WTC11 (cell line): Measurements from ENCODE around the gene MARCHF7. TPM values are rescaled to one million over a fixed set of nuclear protein-coding genes. Genes with fewer than 3 reads are reported as not detected.
A peak's percentile ranks its signal among the peaks of the same experiment; 100 is the strongest.
"Not testable (repeated sequence)": the region's sequence is repeated elsewhere in the genome, so short reads cannot be mapped to it uniquely, and the experiment has no call there.

Source experiments
- ATAC-seq: fragments of 200-7000 bp; cut with Tn5 transposase; 2 replicates; pipeline ENCODE4 v1.10.0; 2021; ENCODE audit warnings: mild to moderate bottlenecking, moderate library complexity
- CTCF ChIA-PET: fragments of 300-600 bp; sonication (Branson Sonifier 250); formaldehyde crosslinking; loops from one replicate; lab custom pipeline; 2021; ENCODE audit warnings: antibody characterized with exemption; lab: Charles Lee
- POLR2A ChIA-PET: fragments of 350-600 bp; sonication (Branson Sonifier 250); formaldehyde crosslinking; loops from one replicate; lab custom pipeline; 2021; ENCODE audit warnings: antibody characterized with exemption; lab: Charles Lee
- DNase-seq: peaks from one replicate; pipeline ENCODE4 v3.0.0; 2021; ENCODE audit warnings: low spot score
- H3K27ac Mint-ChIP-seq: 2 replicates; pipeline ENCODE4 v1.8.0; 2021; ENCODE audit warnings: mixed read lengths
- H3K27me3 Mint-ChIP-seq: 2 replicates; pipeline ENCODE4 v1.8.0; 2021; ENCODE audit warnings: low read depth, mild to moderate bottlenecking, moderate library complexity, mixed read lengths
- H3K36me3 Mint-ChIP-seq: 2 replicates; pipeline ENCODE4 v1.8.0; 2021; ENCODE audit warnings: mixed read lengths
- H3K4me1 Mint-ChIP-seq: 2 replicates; pipeline ENCODE4 v1.8.0; 2022; ENCODE audit warnings: mixed read lengths
- H3K4me3 Mint-ChIP-seq: 2 replicates; pipeline ENCODE4 v1.8.0; 2021; ENCODE audit warnings: mild to moderate bottlenecking, moderate library complexity, mixed read lengths
- H3K9me3 Mint-ChIP-seq: 2 replicates; pipeline ENCODE4 v1.8.0; 2021; ENCODE audit warnings: mixed read lengths
- CREM ChIP-seq: sonication (generic); formaldehyde crosslinking; IDR thresholded peaks from 2 replicates; pipeline ENCODE4 v1.8.1; 2022; ENCODE audit warnings: mild to moderate bottlenecking, missing genetic modification reagents, moderate library complexity
- FOXK1 ChIP-seq: sonication (generic); formaldehyde crosslinking; IDR thresholded peaks from 2 replicates; pipeline ENCODE4 v1.8.0; 2022; ENCODE audit warnings: mild to moderate bottlenecking, moderate library complexity, missing genetic modification reagents
- GRHL2 ChIP-seq: fragments of 250-450 bp; sonication (Bioruptor Pico); IDR thresholded peaks from 2 replicates; pipeline ENCODE4 v1.8.0; 2022; ENCODE audit warnings: mild to moderate bottlenecking, moderate library complexity; ENCODE audit not compliant: insufficient replicate concordance, severe bottlenecking
- HMGA2 ChIP-seq: fragments of 250-450 bp; sonication (Bioruptor Pico); IDR thresholded peaks from 2 replicates; pipeline ENCODE4 v1.4.0; 2021; ENCODE audit warnings: mild to moderate bottlenecking, moderate library complexity
- NFATC4 ChIP-seq: fragments of 250-450 bp; sonication (Bioruptor Pico); IDR thresholded peaks from 2 replicates; pipeline ENCODE4 v1.9.0; 2021; ENCODE audit warnings: mild to moderate bottlenecking
- PRRX2 ChIP-seq: fragments of 250-450 bp; sonication (Bioruptor Pico); IDR thresholded peaks from 2 replicates; pipeline ENCODE4 v1.8.0; 2021; ENCODE audit warnings: mild to moderate bottlenecking
- ZBTB21 ChIP-seq: sonication (generic); formaldehyde crosslinking; IDR thresholded peaks from 2 replicates; pipeline ENCODE4 v1.8.1; 2023; ENCODE audit warnings: mild to moderate bottlenecking, missing genetic modification reagents, borderline replicate concordance
- ZNF121 ChIP-seq: sonication (generic); formaldehyde crosslinking; IDR thresholded peaks from 2 replicates; pipeline ENCODE4 v1.8.0; 2023; ENCODE audit warnings: missing genetic modification reagents
- ZNF396 ChIP-seq: fragments of 250-450 bp; sonication (Bioruptor Pico); IDR thresholded peaks from 2 replicates; pipeline ENCODE4 v1.8.0; 2021; ENCODE audit warnings: mild to moderate bottlenecking, moderate library complexity, borderline replicate concordance
- total RNA-seq: library from RNA; stranded (reverse); gene quantifications from 3 replicates; pipeline ENCODE4 v1.2.3, GENCODE V29; 2021
- TF ChIP-seq, protein P1 (sequence below): sonication (generic); formaldehyde crosslinking; IDR thresholded peaks from 2 replicates; pipeline ENCODE4 v1.8.1; 2023; ENCODE audit warnings: mild to moderate bottlenecking, missing genetic modification reagents, borderline replicate concordance
- TF ChIP-seq, protein P2 (sequence below): sonication (generic); formaldehyde crosslinking; IDR thresholded peaks from 2 replicates; pipeline ENCODE4 v1.8.0; 2023; ENCODE audit warnings: mild to moderate bottlenecking, missing genetic modification reagents
- TF ChIP-seq, protein P3 (sequence below): sonication (generic); formaldehyde crosslinking; IDR thresholded peaks from 2 replicates; pipeline ENCODE4 v1.8.1; 2022; ENCODE audit warnings: mild to moderate bottlenecking, missing genetic modification reagents, moderate library complexity, borderline replicate concordance
- TF ChIP-seq, protein P4 (sequence below): sonication (generic); formaldehyde crosslinking; IDR thresholded peaks from 2 replicates; pipeline ENCODE4 v1.8.1; 2023; ENCODE audit warnings: mild to moderate bottlenecking, missing genetic modification reagents, moderate library complexity
- TF ChIP-seq, protein P5 (sequence below): sonication (generic); formaldehyde crosslinking; IDR thresholded peaks from 2 replicates; pipeline ENCODE4 v1.8.0; 2023; ENCODE audit warnings: missing genetic modification reagents
- TF ChIP-seq, protein P6 (sequence below): fragments of 250-450 bp; sonication (Bioruptor Pico); IDR thresholded peaks from 2 replicates; pipeline ENCODE4 v2.1.2; 2022; ENCODE audit warnings: mild to moderate bottlenecking, moderate library complexity
- TF ChIP-seq, protein P7 (sequence below): sonication (generic); formaldehyde crosslinking; IDR thresholded peaks from 2 replicates; pipeline ENCODE4 v1.8.1; 2022; ENCODE audit warnings: low read depth, mild to moderate bottlenecking, moderate library complexity, missing genetic modification reagents, borderline replicate concordance

MARCHF7 gene
- total RNA-seq, 1 experiment from 2014 or later = 84.0 TPM

DNA sequence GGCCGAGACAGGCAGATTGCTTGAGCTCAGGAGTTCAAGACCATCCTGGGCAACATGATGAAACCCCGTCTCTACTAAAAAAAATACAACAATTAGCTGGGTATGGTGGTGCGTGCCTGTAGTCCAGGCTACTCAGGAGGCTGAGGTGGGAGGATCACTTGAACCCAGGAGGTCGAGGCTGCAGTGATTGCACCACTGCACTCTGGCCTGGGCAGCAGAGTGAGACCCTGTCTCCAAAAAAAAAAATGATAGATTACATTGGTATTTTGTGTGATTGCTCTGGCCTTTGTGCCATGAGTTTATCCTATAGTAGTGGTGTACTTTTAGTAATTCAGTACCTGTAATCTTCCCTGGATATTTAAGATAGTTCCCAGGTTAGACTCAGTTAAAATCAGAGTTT, 4.1 kb downstream of the MARCHF7 start:
- TF ChIP-seq ZNF121 (CRISPR knock-in tag) = peak; percentile 86
- DNase-seq, H3K4me3 Mint-ChIP-seq, ATAC-seq, H3K27me3 Mint-ChIP-seq, H3K9me3 Mint-ChIP-seq, POLR2A ChIA-PET: not testable (repeated sequence)
- H3K27ac Mint-ChIP-seq = peak overlapping the region; percentile 41; the same call in 1 of the 2 replicates
- H3K36me3 Mint-ChIP-seq = peaks cover 33% of the 10 kb centered on the region
- peaks cover 53% of the 10 kb centered on the region for H3K4me1 Mint-ChIP-seq
- CTCF ChIA-PET = interaction anchor here (1.8 kb wide), 1 partner anchor 39 kb away, joined by 5 read pairs; no protein-coding TSS in a partner anchor

DNA sequence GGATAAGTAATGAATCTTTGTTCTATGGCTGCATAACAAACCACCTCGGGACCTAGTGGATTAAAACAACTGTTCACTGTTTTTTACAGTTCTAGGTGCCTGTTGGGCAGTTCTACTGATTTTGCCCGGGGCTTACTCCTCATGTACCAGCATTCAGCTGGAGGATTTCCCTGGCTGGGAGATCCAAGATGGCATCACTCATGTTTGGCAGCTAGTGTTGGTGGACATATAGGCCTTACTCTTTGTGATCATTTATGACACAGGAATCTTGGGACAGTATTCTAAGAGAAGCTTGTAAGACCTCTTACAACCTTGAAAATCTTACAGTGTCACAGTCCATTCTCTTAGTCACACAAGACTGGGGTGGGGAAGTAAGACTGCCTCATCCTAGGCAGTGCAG, 4.6 kb downstream of the MARCHF7 start:
- Mint-ChIP-seq H3K27me3 (no peaks in the 10 kb centered on the region), H3K4me1 (peaks cover 54% of the 10 kb centered on the region), H3K4me3 (no peak overlapping the region), H3K9me3 (no peaks in the 10 kb centered on the region), H3K27ac (peak overlapping the region; percentile 41; the same call in 1 of the 2 replicates)
- ATAC-seq (no peak), DNase-seq (no peak)
- CTCF ChIA-PET = no interaction called here
- TF ChIP-seq CREM (CRISPR knock-in tag) (no peak), HMGA2 (CRISPR knock-in tag) (no peak), GRHL2 (CRISPR knock-in tag) (no peak), PRRX2 (CRISPR knock-in tag) (no peak), ZBTB21 (CRISPR knock-in tag) (no peak), ZNF396 (CRISPR knock-in tag) (no peak), NFATC4 (no peak), FOXK1 (no peak)
- TF ChIP-seq, protein P1, sequence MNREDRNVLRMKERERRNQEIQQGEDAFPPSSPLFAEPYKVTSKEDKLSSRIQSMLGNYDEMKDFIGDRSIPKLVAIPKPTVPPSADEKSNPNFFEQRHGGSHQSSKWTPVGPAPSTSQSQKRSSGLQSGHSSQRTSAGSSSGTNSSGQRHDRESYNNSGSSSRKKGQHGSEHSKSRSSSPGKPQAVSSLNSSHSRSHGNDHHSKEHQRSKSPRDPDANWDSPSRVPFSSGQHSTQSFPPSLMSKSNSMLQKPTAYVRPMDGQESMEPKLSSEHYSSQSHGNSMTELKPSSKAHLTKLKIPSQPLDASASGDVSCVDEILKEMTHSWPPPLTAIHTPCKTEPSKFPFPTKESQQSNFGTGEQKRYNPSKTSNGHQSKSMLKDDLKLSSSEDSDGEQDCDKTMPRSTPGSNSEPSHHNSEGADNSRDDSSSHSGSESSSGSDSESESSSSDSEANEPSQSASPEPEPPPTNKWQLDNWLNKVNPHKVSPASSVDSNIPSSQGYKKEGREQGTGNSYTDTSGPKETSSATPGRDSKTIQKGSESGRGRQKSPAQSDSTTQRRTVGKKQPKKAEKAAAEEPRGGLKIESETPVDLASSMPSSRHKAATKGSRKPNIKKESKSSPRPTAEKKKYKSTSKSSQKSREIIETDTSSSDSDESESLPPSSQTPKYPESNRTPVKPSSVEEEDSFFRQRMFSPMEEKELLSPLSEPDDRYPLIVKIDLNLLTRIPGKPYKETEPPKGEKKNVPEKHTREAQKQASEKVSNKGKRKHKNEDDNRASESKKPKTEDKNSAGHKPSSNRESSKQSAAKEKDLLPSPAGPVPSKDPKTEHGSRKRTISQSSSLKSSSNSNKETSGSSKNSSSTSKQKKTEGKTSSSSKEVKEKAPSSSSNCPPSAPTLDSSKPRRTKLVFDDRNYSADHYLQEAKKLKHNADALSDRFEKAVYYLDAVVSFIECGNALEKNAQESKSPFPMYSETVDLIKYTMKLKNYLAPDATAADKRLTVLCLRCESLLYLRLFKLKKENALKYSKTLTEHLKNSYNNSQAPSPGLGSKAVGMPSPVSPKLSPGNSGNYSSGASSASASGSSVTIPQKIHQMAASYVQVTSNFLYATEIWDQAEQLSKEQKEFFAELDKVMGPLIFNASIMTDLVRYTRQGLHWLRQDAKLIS (CRISPR knock-in tag) = no peak
- TF ChIP-seq, protein P2, sequence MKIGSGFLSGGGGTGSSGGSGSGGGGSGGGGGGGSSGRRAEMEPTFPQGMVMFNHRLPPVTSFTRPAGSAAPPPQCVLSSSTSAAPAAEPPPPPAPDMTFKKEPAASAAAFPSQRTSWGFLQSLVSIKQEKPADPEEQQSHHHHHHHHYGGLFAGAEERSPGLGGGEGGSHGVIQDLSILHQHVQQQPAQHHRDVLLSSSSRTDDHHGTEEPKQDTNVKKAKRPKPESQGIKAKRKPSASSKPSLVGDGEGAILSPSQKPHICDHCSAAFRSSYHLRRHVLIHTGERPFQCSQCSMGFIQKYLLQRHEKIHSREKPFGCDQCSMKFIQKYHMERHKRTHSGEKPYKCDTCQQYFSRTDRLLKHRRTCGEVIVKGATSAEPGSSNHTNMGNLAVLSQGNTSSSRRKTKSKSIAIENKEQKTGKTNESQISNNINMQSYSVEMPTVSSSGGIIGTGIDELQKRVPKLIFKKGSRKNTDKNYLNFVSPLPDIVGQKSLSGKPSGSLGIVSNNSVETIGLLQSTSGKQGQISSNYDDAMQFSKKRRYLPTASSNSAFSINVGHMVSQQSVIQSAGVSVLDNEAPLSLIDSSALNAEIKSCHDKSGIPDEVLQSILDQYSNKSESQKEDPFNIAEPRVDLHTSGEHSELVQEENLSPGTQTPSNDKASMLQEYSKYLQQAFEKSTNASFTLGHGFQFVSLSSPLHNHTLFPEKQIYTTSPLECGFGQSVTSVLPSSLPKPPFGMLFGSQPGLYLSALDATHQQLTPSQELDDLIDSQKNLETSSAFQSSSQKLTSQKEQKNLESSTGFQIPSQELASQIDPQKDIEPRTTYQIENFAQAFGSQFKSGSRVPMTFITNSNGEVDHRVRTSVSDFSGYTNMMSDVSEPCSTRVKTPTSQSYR (CRISPR knock-in tag) = no peak
- TF ChIP-seq, protein P3, sequence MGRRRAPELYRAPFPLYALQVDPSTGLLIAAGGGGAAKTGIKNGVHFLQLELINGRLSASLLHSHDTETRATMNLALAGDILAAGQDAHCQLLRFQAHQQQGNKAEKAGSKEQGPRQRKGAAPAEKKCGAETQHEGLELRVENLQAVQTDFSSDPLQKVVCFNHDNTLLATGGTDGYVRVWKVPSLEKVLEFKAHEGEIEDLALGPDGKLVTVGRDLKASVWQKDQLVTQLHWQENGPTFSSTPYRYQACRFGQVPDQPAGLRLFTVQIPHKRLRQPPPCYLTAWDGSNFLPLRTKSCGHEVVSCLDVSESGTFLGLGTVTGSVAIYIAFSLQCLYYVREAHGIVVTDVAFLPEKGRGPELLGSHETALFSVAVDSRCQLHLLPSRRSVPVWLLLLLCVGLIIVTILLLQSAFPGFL = no peak
- TF ChIP-seq, protein P4, sequence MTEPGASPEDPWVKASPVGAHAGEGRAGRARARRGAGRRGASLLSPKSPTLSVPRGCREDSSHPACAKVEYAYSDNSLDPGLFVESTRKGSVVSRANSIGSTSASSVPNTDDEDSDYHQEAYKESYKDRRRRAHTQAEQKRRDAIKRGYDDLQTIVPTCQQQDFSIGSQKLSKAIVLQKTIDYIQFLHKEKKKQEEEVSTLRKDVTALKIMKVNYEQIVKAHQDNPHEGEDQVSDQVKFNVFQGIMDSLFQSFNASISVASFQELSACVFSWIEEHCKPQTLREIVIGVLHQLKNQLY (CRISPR knock-in tag) = no peak
- TF ChIP-seq, protein P5, sequence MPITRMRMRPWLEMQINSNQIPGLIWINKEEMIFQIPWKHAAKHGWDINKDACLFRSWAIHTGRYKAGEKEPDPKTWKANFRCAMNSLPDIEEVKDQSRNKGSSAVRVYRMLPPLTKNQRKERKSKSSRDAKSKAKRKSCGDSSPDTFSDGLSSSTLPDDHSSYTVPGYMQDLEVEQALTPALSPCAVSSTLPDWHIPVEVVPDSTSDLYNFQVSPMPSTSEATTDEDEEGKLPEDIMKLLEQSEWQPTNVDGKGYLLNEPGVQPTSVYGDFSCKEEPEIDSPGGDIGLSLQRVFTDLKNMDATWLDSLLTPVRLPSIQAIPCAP = no peak
- TF ChIP-seq, protein P6, sequence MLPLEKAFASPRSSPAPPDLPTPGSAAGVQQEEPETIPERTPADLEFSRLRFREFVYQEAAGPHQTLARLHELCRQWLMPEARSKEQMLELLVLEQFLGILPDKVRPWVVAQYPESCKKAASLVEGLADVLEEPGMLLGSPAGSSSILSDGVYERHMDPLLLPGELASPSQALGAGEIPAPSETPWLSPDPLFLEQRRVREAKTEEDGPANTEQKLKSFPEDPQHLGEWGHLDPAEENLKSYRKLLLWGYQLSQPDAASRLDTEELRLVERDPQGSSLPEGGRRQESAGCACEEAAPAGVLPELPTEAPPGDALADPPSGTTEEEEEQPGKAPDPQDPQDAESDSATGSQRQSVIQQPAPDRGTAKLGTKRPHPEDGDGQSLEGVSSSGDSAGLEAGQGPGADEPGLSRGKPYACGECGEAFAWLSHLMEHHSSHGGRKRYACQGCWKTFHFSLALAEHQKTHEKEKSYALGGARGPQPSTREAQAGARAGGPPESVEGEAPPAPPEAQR (CRISPR knock-in tag) = no peak
- TF ChIP-seq, protein P7, sequence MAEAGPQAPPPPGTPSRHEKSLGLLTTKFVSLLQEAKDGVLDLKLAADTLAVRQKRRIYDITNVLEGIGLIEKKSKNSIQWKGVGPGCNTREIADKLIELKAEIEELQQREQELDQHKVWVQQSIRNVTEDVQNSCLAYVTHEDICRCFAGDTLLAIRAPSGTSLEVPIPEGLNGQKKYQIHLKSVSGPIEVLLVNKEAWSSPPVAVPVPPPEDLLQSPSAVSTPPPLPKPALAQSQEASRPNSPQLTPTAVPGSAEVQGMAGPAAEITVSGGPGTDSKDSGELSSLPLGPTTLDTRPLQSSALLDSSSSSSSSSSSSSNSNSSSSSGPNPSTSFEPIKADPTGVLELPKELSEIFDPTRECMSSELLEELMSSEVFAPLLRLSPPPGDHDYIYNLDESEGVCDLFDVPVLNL (CRISPR knock-in tag) = no peak
- TF ChIP-seq, all 79 proteins: peak for 0
- POLR2A ChIA-PET = no interaction called here
- H3K36me3 Mint-ChIP-seq = peaks cover 37% of the 10 kb centered on the region
